ENCODE measurements around the gene CNP.
"Not testable (repeated sequence)": the region's sequence is repeated elsewhere in the genome, so short reads cannot be mapped to it uniquely, and the experiment has no call there.

The CNP gene

DNA sequence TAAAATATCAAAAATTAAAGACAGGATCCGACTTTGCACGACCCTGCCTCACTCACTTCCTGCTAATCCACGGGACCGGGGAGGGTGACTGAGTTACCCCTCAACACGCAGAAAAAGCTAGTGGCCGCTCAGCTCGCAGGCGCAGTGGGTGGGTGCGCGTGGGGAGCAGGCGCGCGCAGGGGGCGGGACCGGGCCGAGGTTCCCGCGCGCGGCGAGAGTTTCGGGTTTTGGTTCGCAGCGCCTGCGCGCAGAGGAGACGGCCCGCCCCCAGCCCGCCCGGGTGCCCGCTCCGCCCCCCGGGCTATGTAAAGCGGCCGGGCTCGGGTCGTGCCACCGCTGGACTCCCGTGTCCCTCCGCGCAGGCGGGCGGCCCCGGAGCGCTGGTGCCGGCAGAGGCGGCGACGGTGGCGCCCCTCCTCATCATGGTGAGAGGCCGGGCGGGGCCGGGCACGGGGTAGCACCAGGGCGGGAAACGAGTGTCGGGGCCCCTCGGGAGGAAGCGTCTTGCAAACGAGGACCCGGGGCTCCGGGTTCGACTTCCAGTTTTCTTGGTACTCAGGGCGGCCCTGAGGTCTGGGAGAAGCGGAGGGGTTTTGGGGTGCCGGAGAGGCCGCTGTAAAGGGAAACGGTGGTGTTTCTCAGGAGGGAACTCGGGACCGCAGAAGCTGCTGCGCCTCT, at the start of gene CNP:
TSS of gene CNP (plus strand) at position 333 of the 678 bp plus-strand sequence. CDS start at position 423, 90 bp downstream.
- peak; percentile 80 for DNase-seq

DNA sequence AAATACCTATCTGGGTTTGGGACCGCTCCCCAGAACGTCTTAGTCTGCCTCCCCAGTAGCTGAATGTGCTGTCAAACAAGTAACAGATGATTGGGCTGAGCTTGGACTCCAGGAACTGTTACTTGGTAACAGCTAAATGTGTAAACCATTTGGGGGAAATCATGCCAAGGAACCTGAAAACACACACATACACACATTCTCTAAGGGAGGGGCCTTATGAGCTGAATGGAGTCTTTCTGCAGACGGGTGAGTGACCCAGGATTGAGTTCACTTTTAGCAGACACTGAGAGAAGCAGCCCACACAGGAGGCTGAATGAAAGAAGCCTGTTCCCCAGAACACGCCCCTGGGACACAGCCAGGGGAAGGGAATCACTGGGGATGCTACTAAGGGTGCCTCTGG, 49.4 kb upstream of the CNP start:
- no peak for DNase-seq

DNA sequence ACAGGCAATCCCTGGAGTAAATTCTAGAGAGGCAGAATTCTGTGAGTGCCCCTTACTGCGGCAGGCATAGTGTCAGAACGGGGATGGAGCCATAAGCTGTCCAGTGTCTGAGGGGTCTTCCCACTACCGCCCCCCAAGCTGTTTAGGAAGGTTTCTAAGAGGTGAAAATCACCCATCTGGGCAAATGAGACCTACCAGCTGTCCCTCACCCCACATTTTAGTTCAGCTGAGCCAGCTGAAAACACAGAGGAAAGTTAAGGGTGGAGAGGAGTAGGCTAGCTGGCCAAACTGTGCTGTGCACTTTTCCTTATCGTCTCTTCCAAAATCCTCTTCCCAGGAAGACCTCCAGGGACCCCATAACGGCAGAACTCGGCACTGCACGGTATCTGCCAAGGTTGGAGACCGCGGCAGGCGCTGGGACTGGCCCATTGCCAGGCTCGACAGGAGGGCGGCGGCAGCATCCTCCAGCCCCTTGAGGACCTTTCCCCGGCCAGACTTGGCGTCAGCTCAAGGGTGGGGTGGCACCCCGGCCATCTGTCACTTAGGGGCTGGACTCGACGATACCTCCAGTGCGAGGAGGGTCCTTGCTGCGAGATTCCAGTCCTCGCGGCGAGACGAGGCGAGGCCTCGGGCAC, 48.8 kb upstream of the CNP start:
- DNase-seq = peak; percentile 30

DNA sequence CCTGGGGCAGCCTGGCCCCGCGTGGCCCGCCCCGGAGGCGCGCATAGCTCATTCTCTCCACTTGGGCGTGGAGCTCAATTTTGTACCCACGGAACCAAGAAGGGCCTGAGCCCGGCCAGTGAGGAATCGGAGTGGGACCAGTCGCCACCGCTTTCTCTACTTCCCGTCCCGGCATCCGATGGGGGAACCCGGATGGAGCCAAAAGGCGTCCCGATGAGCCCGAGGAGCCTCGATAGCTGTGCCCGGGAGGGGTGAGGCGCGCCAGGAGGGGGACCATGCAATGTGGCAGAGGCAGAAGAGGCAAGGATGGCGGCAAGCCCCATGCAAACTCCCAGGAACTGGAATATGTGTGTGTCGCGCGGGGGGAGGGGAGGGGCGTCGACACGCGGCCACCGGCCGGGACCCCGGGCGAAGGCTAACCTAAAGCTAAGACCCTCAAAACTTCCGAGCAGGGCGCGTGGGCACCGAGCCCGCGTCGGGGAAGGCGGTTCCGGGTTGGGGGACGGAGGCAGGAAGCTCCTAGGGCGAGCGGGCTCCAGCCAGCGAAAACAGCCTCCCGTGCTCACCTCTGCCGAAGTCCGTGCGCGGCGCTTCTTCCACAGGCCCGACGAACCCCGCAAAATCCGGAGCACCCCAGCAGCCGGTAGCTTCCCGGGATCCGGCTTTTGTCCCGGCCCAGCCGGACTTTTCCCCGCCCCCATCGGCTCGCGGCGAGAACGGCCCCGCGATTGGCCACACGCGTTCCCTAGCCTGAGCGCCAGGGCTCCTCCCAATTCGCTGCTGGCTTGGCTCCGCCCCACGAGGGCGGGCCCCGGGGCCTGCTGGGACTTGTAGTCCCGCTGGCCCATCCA, 48.1 kb upstream of the CNP start, which contains the start of gene ACLY:
TSS of gene ACLY (minus strand) at position 638 of the 851 bp plus-strand sequence. CDS start 5,078 bp downstream, outside the sequence.
- DNase-seq = peak; percentile 84

DNA sequence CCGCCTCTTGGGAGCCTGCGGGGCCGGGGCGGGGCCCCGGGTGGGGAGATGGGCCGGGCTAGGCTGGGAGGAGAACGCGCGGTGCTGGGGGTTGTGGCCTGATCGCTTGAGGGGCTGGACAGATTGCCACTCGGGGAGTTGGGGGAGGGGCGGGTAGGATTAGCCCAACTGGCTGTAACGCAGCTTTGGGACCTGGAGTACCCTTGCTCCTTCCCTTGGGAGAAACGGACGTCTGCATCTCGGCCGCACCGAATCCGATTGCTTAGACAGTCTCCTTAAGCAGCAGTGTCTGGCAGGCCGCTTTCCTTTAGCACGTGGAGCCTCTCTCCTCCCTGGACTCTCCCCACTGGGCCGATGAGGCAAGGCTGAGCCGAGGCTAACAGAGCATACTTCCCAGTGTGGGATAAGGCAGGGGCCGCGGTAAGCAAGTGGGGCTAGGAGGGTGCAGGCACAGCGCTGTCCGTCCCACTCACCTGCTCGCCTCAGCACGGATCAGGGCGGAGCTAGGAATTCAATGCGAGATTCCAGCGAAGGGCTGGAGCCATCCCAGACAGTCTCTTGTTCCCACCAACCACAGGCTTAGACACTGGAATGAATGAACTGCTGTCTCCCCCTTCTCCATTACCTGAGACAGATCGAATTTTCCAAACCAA, 47.3 kb upstream of the CNP start:
- DNase-seq = peak; percentile 19

DNA sequence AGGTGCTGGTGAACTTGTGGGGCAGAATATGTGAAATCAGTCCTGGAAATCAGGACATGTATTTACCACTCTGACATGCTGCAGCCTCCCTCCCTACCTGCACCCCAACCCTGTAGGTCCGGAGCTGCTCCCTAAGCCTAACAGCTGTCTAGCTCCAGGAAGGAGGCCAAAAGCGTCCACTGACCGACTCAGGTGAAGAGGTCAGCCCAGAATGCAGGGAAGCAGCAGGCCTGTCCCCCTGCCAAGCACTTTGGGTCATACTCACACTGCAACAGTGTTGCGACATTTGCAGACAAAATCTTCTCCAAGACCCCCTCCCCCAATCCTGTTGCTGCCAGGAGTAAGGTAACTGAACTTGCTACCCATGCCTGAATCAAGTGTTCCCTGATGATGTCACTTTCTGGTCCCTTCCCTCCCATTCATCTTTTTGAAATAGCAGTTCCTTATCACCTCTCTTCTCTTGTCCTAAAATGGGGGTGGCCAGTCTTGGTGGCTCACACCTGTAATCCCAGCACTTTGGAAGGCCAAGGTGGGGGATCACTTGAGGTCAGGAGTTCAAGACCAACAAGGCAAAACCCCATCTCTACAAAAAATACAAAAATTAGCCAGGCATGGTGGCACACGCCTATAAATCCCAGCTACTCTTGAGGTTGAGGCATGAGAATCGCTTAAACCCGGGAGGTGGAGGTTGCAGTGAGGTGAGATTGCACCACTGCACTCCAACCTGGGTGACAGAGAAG, 46.6 kb upstream of the CNP start:
- DNase-seq = no peak

DNA sequence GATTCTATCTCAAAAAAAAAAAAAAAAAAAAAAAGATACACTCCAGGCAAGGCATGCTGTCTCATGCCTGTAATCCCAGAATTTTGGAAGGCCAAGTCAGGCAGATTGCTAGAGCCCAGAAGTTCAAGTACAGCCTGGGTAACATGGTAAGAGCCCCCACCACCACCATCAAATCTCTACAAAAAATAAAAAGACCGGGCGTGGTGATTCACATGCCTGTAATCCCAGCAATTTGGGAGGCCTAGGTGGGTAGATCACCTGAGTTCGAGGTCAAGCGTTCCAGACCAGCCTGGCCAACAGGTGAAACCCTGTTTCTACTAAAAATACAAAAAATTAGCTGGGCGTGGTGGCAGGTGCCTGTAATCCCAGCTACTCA, 46.0 kb upstream of the CNP start:
- no peak for DNase-seq

DNA sequence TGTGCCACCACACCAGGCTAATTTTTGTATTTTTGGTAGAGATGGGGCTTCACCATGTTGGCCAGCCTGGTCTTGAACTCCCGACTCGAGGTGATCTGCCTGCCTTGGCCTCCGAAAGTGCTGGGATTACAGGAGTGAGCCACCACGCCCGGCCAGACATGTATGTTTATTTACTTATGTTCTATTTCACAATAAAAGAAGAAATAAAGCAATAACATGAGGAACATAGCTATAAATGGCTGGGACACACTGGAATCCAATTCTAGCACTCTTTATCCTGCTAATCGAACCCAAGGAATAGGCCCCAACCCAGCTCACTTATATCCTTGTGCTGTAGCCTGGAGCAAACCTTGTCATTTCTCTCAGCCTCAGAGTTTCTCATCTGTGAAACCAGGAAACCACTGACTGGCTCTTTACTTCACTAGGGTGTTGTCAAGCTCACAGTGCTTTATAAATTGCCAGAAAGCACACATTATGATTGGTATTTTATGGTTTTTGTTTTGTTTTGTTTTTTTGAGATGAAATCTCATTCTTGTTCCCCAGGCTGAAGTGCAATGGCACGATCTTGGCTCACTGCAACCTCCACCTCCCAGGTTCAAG, 40.5 kb upstream of the CNP start:
- DNase-seq = no peak

DNA sequence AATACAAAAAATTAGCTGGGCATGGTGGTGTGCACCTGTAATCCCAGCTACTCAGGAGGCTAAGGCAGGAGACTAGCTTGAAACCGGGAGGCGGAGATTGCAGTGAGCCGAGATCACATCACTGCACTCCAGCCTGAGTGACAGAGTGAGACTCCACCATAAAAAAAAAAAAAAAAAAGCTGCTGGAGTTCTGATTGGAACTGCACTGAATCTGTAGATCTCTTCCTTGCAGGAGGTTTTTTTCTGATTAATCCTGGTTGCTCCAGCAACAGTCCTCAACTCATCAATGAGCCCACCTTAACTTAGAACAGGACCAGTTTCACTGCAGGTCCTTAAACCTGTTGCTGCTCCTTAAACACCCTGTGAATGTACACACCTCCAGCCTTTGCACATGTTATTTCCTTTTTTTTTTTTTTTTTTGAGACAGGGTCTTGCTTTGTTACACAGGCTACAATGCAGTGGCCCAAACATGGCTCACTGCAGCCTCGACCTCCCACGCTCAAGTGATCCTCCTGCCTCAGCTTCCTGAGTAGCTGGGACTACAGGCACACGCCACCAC, 37.8 kb upstream of the CNP start:
- no peak for DNase-seq

DNA sequence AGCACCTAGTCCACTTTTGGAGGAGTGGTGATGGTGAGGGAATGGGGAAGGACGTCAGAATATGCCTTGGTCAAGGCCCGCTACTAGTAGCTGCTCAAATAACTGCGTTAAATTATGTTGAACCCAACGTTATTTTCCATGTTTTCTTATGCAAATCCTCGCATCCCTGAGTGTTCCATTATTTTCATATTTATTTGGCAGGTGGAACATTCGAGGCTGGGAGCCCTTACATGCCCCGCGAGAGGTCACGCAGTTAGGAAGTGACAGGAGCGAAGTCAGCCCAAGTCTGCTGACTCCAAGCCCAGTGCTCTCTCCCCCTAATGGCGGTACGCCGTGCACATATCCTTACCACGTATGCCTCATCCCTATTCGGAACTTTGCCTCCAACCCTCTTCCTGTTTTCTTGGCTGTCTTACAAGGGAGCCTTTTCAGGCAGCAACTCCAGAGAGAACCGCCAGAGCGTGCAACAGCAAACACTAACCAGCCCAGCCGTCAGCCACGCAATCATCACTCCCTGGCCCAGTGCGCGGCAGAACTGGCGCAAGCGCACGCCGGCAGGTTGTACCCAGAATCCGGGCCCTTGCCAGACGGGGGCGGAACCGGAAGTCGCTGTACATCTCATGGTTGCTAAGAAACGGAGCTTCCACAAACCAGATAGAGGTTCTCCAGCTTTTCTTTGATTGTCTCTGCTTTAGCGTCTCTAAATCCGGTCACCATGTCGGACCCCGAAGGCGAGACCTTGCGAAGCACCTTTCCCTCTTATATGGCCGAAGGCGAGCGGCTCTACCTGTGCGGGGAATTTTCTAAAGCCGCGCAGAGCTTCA, 36.4 kb upstream of the CNP start, which contains the start of gene ODAD4:
TSS of gene ODAD4 (plus strand) at position 609 of the 824 bp plus-strand sequence. CDS start at position 716, 107 bp downstream.
- peak; percentile 86 for DNase-seq

DNA sequence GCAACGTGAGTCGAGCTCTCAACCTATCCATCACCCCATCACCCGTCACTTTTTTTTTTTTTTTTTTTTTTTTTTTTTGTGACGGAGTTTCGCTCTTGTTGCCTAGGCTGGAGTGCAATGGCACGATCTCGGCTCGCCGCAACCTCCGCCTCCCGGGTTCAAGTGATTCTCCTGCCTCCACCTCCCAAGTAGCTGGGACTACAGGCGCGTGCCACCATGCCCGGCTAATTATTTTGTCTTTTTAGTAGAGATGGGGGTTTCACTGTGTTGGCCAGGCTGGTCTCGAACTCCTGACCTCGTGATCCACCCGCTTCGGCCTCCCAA, 35.8 kb upstream of the CNP start:
- not testable (repeated sequence) for DNase-seq

DNA sequence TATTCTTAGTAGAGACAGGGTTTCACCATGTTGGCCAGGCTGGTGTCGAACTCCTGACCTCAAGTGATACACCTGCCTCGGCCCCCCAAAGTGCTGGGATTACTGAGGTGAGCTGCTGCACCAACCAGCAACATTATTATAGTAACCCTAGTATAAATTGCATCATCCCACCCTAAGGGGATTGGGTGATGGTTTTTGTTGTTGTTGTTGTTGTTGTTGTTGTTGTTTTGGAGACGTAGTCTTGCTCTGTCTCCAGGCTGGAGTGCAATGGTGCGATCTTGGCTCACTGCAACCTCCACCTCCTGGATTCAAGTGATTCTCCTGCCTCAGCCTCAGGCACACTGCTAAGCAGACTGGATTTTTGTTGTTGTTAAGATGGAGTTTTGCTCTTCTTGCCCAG, 34.9 kb upstream of the CNP start:
- not testable (repeated sequence) for DNase-seq

DNA sequence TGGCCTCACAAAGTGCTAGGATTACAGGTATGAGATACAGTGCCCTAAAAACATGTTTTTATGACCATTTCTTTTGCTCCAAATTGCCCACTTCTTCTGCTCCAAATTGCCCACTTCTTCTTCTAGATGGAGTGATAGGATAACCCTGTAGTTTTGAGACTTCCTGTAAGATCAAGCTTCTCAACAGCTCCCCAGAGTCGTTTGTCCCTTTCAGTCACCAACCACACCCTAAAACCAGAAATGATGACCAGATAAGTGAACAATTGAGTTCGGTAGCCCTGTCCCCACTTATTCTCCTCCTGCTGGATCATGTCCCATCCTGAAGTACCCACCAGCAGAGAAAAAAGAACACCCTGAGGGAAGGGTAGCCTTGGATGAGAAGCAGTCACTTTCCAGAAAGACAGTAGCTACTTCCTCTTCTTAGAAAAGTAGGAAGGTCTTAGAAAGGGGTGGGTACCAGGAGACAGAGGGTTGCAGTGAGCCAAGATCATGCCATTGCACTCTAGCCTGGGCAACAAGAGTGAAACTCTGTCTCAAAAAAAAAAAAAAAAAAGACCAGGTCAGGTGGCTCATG, 33.7 kb upstream of the CNP start:
- DNase-seq = no peak

DNA sequence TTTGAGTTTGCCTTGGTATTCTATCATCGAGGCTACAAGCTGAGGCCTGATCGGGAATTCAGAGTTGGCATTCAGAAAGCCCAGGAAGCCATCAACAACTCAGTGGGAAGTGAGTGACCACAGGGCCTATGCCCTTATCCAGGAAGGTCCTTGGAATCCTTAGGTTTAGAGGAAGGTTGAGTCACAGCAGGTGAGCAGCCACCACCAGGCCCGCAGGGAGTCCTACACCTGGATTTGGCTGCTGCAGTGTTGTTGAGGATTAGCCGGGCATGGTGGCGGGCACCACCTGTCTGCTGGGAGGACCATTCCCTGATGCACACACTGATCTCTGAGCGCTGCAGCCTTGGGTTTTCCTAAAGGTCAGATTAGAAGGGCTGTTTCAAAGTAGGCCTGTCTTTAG, 31.0 kb upstream of the CNP start:
- DNase-seq = no peak

DNA sequence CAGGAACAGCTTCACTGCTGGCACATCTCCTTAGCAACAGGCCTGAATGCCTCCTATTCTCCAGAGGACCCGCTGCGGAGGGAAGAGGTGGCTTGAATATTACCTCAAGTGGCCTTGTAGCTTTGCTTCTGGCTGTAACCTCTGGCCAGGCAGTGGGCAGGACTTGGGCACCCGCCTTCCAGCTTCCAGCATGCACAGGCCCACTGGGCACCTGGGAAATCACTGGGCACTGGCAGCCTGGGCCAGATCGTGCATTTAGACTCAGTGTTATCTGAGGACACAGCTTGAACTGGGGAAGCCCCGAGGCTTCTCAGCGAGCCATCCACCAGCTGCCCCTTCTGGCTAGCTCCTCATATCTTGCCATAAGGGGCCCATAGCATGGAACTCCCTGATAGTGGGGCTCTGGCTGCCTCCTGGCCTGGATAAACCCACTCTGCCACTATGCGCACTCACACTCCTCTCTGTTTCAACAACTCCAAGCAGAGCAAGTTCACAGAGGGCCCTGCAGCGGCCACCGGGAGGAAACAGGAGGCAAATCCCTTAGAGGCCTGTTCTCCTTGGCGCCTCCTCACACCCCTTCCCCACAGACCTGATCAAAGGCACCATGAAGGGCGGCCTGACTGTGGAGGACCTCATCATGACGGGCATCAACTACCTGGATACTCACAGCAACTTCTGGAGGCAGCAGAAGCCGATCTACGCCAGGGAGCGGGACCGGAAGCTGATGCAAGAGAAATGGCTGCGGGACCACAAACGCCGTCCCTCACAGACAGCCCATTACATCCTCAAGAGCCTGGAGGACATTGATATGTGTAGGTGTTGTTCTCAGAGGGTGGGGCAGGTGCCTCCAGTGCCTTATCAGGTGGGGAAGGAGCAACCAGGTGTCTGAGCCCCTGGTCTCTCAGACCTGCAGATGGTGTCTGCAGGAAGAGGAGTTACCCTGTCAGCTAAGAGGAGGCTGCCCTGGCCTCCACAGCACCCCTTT, 28.3 kb upstream of the CNP start:
- DNase-seq = no peak

DNA sequence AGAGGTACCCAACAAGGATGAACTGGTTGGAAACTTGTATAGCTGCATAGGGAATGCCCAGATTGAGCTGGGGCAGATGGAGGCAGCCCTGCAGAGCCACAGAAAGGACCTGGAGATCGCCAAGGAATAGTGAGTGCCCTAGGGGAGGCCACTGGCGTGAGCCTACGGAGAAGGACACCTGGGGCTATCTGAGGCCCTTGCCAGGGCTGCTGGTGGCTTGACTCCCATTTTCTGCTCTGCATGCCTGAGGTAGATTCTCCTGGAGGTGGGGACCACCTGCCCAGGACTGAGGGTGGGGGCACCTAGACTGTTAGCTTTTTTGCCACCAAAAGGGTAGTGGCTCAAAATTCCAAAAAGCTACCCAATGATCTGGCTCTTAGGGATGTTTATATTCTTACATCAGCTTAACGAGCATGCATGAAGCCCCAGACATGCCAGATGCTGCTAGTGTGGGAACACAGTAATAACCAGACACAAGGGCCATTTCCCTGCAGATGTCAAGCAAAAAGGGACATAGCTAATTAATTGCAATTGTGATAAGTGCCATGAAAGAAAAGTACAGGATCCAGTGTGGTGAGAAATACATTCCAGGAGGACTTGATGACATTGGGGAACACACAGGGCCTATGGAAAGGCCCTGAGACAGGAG, 27.4 kb upstream of the CNP start:
- no peak for DNase-seq

DNA sequence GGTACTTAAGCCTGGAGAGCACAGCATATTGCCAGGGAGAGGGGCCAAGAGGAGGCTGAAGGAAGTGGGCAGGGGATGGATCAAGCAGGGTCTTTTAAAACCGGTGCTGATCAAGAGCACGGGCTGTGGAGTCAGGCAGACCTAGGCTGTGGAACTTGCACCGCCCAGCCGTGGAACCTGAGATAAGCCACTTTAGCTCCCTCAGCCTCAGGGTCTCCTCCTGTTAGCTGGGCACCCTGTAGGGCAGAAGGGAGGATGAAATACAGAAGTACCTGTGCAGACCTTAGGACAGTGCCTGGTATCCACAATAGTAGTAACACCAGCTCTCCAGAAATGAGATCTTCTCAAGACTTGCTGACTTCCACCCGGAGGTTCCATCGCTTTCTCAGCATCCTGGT, 26.9 kb upstream of the CNP start:
- DNase-seq = no peak

DNA sequence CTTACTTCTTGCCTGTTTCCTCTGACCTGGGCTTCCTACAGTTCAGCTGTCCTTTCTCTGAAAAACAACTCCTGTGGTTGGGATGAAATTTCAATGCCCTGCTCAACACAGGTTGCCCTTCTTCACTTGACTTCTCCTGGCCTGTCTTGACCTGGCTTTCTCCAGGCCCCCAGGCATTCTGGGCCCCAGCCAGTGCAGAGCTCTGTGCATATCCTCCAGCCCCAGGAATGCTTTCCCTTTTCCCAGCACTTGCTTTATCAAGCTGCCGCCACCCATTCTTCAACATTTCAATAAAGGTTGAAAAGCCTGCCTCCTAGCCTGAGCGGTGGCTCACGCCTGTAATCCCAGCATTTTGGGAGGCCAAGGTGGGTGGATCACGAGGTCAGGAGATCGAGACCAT, 25.4 kb upstream of the CNP start:
- no peak for DNase-seq
